IMR-90 (cell line): ENCODE measurements around the gene AMOTL1. TPM values are rescaled to one million over a fixed set of nuclear protein-coding genes. Genes with fewer than 3 reads are reported as not detected.

Source experiments
- ATAC-seq: fragments of 200-7000 bp; cut with Tn5 transposase; 2 replicates; pipeline ENCODE4 v1.9.1; 2020; ENCODE audit warnings: low read depth, mild to moderate bottlenecking, moderate library complexity
- BruUV-seq: library from RNA; stranded (reverse); fragments of 400-500 nt; replicated peaks from 2 replicates; lab custom pipeline; 2021; lab: Mats Ljungman, UMichigan
- CTCF ChIA-PET: fragments of 300-600 bp; formaldehyde crosslinking; extraction: SDS; loops from one replicate; lab custom pipeline; 2021; ENCODE audit warnings: antibody characterized with exemption; lab: Yijun Ruan, JAX
- POLR2A ChIA-PET: fragments of 300-600 bp; sonication (Branson Sonifier 250); formaldehyde crosslinking; loops from one replicate; lab custom pipeline; 2022; ENCODE audit warnings: antibody characterized with exemption; ENCODE audit not compliant: unreplicated experiment; lab: Charles Lee
- DNase-seq: peaks from one replicate; pipeline ENCODE4 v3.0.0; 2013
- H2AFZ ChIP-seq: replicated peaks from 2 replicates; pipeline ENCODE3; 2013; ENCODE audit warnings: low read length, mild to moderate bottlenecking; ENCODE audit not compliant: poor library complexity
- H2AK5ac ChIP-seq: 2 replicates; pipeline ENCODE4 v1.6.1; 2013; ENCODE audit warnings: low read depth, low read length, inconsistent platforms
- H2AK9ac ChIP-seq: replicated peaks from 2 replicates; pipeline ENCODE3; 2013; ENCODE audit warnings: mild to moderate bottlenecking, low read depth, low read length, moderate library complexity; ENCODE audit not compliant: poor library complexity
- H2BK120ac ChIP-seq: 2 replicates; pipeline ENCODE4 v1.6.1; 2013; ENCODE audit warnings: low read depth, low read length, inconsistent platforms
- H2BK15ac ChIP-seq: 3 replicates; pipeline ENCODE4 v1.6.1; 2013; ENCODE audit warnings: low read depth, low read length, inconsistent platforms
- H2BK20ac ChIP-seq: 2 replicates; pipeline ENCODE4 v1.6.1; 2013; ENCODE audit warnings: low read depth, mild to moderate bottlenecking, inconsistent platforms, low read length, moderate library complexity
- H2BK5ac ChIP-seq: 2 replicates; pipeline ENCODE4 v1.6.1; 2013; ENCODE audit warnings: mild to moderate bottlenecking, low read depth, low read length, inconsistent platforms; ENCODE audit not compliant: poor library complexity, severe bottlenecking
- H3K14ac ChIP-seq: replicated peaks from 2 replicates; pipeline ENCODE4 v1.6.1; 2013; ENCODE audit warnings: low read depth, low read length, inconsistent platforms
- H3K18ac ChIP-seq: 2 replicates; pipeline ENCODE4 v1.6.1; 2013; ENCODE audit warnings: low read depth, low read length, control low read depth
- H3K23ac ChIP-seq: 2 replicates; pipeline ENCODE4 v1.6.1; 2013; ENCODE audit warnings: low read depth, low read length, inconsistent platforms
- H3K27ac ChIP-seq: 2 replicates; pipeline ENCODE4 v1.5.1; 2013; ENCODE audit warnings: mild to moderate bottlenecking, control low read depth, low read length; ENCODE audit not compliant: insufficient read depth
- H3K27me3 ChIP-seq: 2 replicates; pipeline ENCODE4 v1.6.1; 2013; ENCODE audit warnings: low read length; ENCODE audit not compliant: control insufficient read depth, insufficient read depth
- H3K36me3 ChIP-seq: 2 replicates; pipeline ENCODE4 v1.6.1; 2013; ENCODE audit warnings: low read length, mixed read lengths; ENCODE audit not compliant: control insufficient read depth, insufficient read depth
- H3K4ac ChIP-seq: 2 replicates; pipeline ENCODE4 v1.6.1; 2013; ENCODE audit warnings: low read depth, low read length, inconsistent platforms
- H3K4me1 ChIP-seq: 2 replicates; pipeline ENCODE4 v1.6.1; 2013; ENCODE audit warnings: low read length, mixed read lengths; ENCODE audit not compliant: control insufficient read depth, insufficient read depth
- H3K4me2 ChIP-seq: 2 replicates; pipeline ENCODE4 v1.6.1; 2013; ENCODE audit warnings: low read depth, mild to moderate bottlenecking, control low read depth, low read length, moderate library complexity
- H3K4me3 ChIP-seq: 2 replicates; pipeline ENCODE4 v1.5.1; 2013; ENCODE audit warnings: low read depth, mild to moderate bottlenecking, control low read depth, low read length, moderate library complexity; ENCODE audit not compliant: insufficient read depth
- H3K56ac ChIP-seq: 2 replicates; pipeline ENCODE4 v1.6.1; 2013; ENCODE audit warnings: low read length, inconsistent platforms; ENCODE audit not compliant: insufficient read depth; ENCODE audit errors: extremely low read depth
- H3K79me1 ChIP-seq, 2 experiments: 2 replicates each; pipeline ENCODE4 v1.6.1; 2013; ENCODE audit warnings: low read length in 2 of 2, inconsistent platforms in 1 of 2, low read depth in 1 of 2
- H3K9ac ChIP-seq: 2 replicates; pipeline ENCODE4 v1.6.1; 2013; ENCODE audit warnings: low read depth, low read length, control low read depth
- H3K9me1 ChIP-seq: 2 replicates; pipeline ENCODE4 v1.6.1; 2013; ENCODE audit warnings: low read length, inconsistent platforms; ENCODE audit not compliant: insufficient read depth
- H3K9me3 ChIP-seq: 2 replicates; pipeline ENCODE4 v1.6.1; 2013; ENCODE audit warnings: low read length; ENCODE audit not compliant: control insufficient read depth, insufficient read depth
- H4K20me1 ChIP-seq: 2 replicates; pipeline ENCODE4 v1.6.1; 2013; ENCODE audit warnings: low read length, inconsistent platforms; ENCODE audit not compliant: insufficient read depth
- H4K5ac ChIP-seq: 2 replicates; pipeline ENCODE4 v1.6.1; 2013; ENCODE audit warnings: mild to moderate bottlenecking, low read depth, low read length, control low read depth
- H4K8ac ChIP-seq, 2 experiments: 2 replicates each; pipeline ENCODE4 v1.6.1; 2013; ENCODE audit warnings: low read depth in 2 of 2, low read length in 2 of 2, control low read depth in 1 of 2, inconsistent platforms in 1 of 2
- H4K91ac ChIP-seq: 2 replicates; pipeline ENCODE4 v1.6.1; 2013; ENCODE audit warnings: low read depth, low read length, inconsistent platforms; ENCODE audit not compliant: insufficient read depth
- BHLHE40 ChIP-seq: fragments of 150-350 bp; IDR thresholded peaks from 2 replicates; pipeline ENCODE4 v1.6.1; 2016; ENCODE audit warnings: mild to moderate bottlenecking, low read depth, low read length
- CEBPB ChIP-seq: IDR thresholded peaks from 2 replicates; pipeline ENCODE4 v1.6.1; 2012; ENCODE audit warnings: low read depth, low read length, improper control_type of control experiment
- CHD1 ChIP-seq: IDR thresholded peaks from 2 replicates; pipeline ENCODE4 v1.6.1; 2012; ENCODE audit warnings: low read depth, low read length, improper control_type of control experiment
- FOS ChIP-seq: fragments of 150-350 bp; IDR thresholded peaks from 2 replicates; pipeline ENCODE4 v1.6.1; 2016; ENCODE audit warnings: low read depth, low read length
- MAFK ChIP-seq: IDR thresholded peaks from 2 replicates; pipeline ENCODE4 v1.6.1; 2012; ENCODE audit warnings: low read depth, low read length, improper control_type of control experiment
- MAZ ChIP-seq: IDR thresholded peaks from 2 replicates; pipeline ENCODE4 v1.6.1; 2012; ENCODE audit warnings: low read depth, mild to moderate bottlenecking, low read length, improper control_type of control experiment, moderate library complexity, borderline replicate concordance
- MXI1 ChIP-seq: IDR thresholded peaks from 2 replicates; pipeline ENCODE4 v1.6.1; 2012; ENCODE audit warnings: low read depth, mild to moderate bottlenecking, low read length, moderate library complexity, borderline replicate concordance
- NFE2L2 ChIP-seq: fragments of 150-350 bp; IDR thresholded peaks from 2 replicates; pipeline ENCODE4 v1.6.1; 2016; ENCODE audit warnings: low read depth, mild to moderate bottlenecking, low read length
- POLR2A ChIP-seq: IDR thresholded peaks from 2 replicates; pipeline ENCODE4 v1.6.1; 2012; ENCODE audit warnings: mild to moderate bottlenecking, low read depth, low read length
- RAD21 ChIP-seq: IDR thresholded peaks from 2 replicates; pipeline ENCODE4 v1.6.1; 2012; ENCODE audit warnings: low read length, improper control_type of control experiment
- RFX5 ChIP-seq: IDR thresholded peaks from 2 replicates; pipeline ENCODE4 v1.8.0; 2012; ENCODE audit warnings: low read depth, mild to moderate bottlenecking, low read length, moderate library complexity
- WGBS, 2 experiments: methylation state at CpG; one replicate each; pipeline versions ENCODE4 v1.1.5 to v1.1.7; 2013; ENCODE audit warnings: missing lambda C conversion rate in 2 of 2; ENCODE audit not compliant: insufficient read length in 1 of 2; ENCODE audit errors: extremely low coverage in 2 of 2; 5-methylcytosine and 5-hydroxymethylcytosine counted together
- dilution Hi-C: fragments of 300-500 bp; cut with HindIII; formaldehyde crosslinking; loops from one replicate; pipeline ENCODE4 v1.14.3; 2018; ENCODE audit warnings: low sequenced_read_pairs; ENCODE audit not compliant: unreplicated experiment
- in situ Hi-C: fragments of 300-500 bp; cut with MboI; formaldehyde crosslinking; loops from 3 replicates; pipeline ENCODE4 v1.14.3; 2019; ENCODE audit warnings: low sequenced_read_pairs, inconsistent platforms, mixed read lengths
- intact Hi-C: fragments of 100-400 bp; cut with micrococcal nuclease; formaldehyde crosslinking; loops from 2 replicates; pipeline ENCODE4 v1.10.0; 2022
- polyA plus RNA-seq, 3 experiments: library from polyadenylated mRNA; depleted of rRNA; stranded (reverse); fragments of >200 nt; gene quantifications; 2 replicates each; pipeline ENCODE4 v1.2.3, GENCODE V29; 2012; ENCODE audit warnings: low replicate concordance in 1 of 3
- total RNA-seq: library from RNA; depleted of rRNA; stranded (reverse); fragments of >200 nt; gene quantifications from 2 replicates; pipeline ENCODE4 v1.2.3, GENCODE V29; 2012
- TF ChIP-seq, protein P1 (sequence below): fragments of 150-350 bp; IDR thresholded peaks from 2 replicates; pipeline ENCODE4 v1.6.1; 2016; ENCODE audit warnings: low read depth, mild to moderate bottlenecking, low read length, moderate library complexity, borderline replicate concordance
- TF ChIP-seq, protein P2 (sequence below): conservative IDR thresholded peaks from 2 replicates; pipeline ENCODE4 v1.5.1; 2012; ENCODE audit warnings: mild to moderate bottlenecking, low read depth, low read length, improper control_type of control experiment

Gene AMOTL1
- total and polyA plus RNA-seq, 2 of the 4 experiments (the other 2 are of a cell fraction), result 18.6 to 49.5 TPM

DNA sequence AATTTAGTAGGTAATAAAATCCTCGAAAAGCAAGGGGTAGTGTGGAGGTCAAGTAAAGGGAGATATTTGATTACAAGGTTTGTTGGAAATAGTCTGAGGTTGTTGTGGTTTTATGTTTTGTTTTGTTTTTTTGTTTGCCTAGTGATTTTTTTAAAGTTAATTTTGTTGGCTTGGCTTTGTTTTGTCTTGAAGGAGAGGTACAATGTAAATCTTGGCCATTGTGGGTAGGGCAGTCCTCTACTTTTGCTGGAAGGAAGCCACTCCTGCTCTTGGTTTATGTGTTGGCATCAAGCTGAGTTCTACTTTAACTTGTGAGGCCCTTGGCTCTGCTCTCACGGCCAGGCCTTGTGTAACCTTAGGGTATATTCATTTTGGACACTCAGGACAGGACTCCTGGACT, 3.2 kb downstream of the AMOTL1 start (continued):
- TF ChIP-seq, protein P1, sequence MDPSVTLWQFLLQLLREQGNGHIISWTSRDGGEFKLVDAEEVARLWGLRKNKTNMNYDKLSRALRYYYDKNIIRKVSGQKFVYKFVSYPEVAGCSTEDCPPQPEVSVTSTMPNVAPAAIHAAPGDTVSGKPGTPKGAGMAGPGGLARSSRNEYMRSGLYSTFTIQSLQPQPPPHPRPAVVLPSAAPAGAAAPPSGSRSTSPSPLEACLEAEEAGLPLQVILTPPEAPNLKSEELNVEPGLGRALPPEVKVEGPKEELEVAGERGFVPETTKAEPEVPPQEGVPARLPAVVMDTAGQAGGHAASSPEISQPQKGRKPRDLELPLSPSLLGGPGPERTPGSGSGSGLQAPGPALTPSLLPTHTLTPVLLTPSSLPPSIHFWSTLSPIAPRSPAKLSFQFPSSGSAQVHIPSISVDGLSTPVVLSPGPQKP, result no peak
- no peak for TF ChIP-seq FOS
- TF ChIP-seq MXI1, result no peak
- no peak for TF ChIP-seq POLR2A

DNA sequence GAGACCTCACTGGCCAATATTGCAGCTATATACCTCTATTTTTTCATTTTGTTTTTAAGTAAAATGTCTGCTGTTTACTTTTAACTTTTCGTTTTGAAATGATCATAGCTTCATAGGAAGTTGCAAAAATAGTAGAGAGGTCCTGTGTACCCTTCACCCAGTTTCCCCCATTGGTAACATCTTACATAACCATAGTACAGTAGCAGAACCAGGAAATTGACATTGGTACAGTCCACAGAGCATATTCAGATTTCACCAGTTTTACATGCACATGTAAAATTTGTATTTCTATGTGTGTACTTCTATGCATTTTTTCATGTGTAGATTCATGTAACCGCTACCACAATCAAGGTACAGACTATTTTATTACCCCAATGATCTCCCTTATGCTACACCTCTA, 3.8 kb downstream of the AMOTL1 start:
- Histone ChIP-seq H2AK9ac (no peak overlapping the region), H3K9ac (no peak overlapping the region), H4K91ac (no peak overlapping the region), H2BK15ac (no peak overlapping the region), H3K18ac (no peak overlapping the region), H3K56ac (no peak overlapping the region), H3K79me1 (peaks cover 24 to 71% of the 10 kb centered on the region in 2 experiments), H3K23ac (peak overlapping the region; percentile 39; the same call in 1 of the 2 replicates), H4K8ac (no peak overlapping the region), H3K27ac (no peak overlapping the region), H2AFZ (no peak overlapping the region), H2BK20ac (no peak overlapping the region), H3K9me1 (peaks cover 28% of the 10 kb centered on the region), H4K20me1 (peaks cover 60% of the 10 kb centered on the region), H2BK5ac (no peak overlapping the region), H3K14ac (no peak overlapping the region), H2AK5ac (no peak overlapping the region), H2BK120ac (no peak overlapping the region), H3K27me3 (no peaks in the 10 kb centered on the region), H3K4me1 (peaks cover 22% of the 10 kb centered on the region), H3K4ac (no peak overlapping the region), H3K36me3 (no peaks in the 10 kb centered on the region), H4K5ac (no peak overlapping the region), H3K9me3 (no peaks in the 10 kb centered on the region), H3K4me3 (no peak overlapping the region), H3K4me2 (no peak overlapping the region)
- intact Hi-C loops, result no loop called here
- DNase-seq (no peak), ATAC-seq (no peak)
- no CpG with 5 or more reads among the region's 2 CpGs for WGBS, 2 experiments
- dilution Hi-C loops, result no loop called here
- ChIA-PET POLR2A (no interaction called here), CTCF (interaction anchor here (0.9 kb wide), 1 partner anchor 10 kb away, joined by 3 read pairs; no protein-coding TSS in a partner anchor)
- in situ Hi-C loops, result loop anchor here (25.0 kb wide), 1 partner anchor 635 kb away; the partner anchor contains the start of gene PANX1
- no TSS peak for BruUV-seq
- no peak for TF ChIP-seq NFE2L2
- TF ChIP-seq FOS, result no peak
- TF ChIP-seq MAFK, result no peak
- no peak for TF ChIP-seq MAZ
- TF ChIP-seq RFX5, result no peak
- TF ChIP-seq CHD1, result no peak
- TF ChIP-seq CEBPB, result no peak
- TF ChIP-seq, protein P2, sequence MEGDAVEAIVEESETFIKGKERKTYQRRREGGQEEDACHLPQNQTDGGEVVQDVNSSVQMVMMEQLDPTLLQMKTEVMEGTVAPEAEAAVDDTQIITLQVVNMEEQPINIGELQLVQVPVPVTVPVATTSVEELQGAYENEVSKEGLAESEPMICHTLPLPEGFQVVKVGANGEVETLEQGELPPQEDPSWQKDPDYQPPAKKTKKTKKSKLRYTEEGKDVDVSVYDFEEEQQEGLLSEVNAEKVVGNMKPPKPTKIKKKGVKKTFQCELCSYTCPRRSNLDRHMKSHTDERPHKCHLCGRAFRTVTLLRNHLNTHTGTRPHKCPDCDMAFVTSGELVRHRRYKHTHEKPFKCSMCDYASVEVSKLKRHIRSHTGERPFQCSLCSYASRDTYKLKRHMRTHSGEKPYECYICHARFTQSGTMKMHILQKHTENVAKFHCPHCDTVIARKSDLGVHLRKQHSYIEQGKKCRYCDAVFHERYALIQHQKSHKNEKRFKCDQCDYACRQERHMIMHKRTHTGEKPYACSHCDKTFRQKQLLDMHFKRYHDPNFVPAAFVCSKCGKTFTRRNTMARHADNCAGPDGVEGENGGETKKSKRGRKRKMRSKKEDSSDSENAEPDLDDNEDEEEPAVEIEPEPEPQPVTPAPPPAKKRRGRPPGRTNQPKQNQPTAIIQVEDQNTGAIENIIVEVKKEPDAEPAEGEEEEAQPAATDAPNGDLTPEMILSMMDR, result no peak
- no peak for TF ChIP-seq BHLHE40
- TF ChIP-seq, protein P1, result no peak
- TF ChIP-seq MXI1, result no peak
- no peak for TF ChIP-seq RAD21
- no peak for TF ChIP-seq POLR2A
